Common myeloid progenitor, CD34-positive (primary cell): Measurements from ENCODE around the gene CALY.
A peak's percentile ranks its signal among the peaks of the same experiment; 100 is the strongest.

Experiments
- CTCF ChIA-PET: fragments of 350-600 bp; sonication (Branson Sonifier 250); formaldehyde crosslinking; loops from one replicate; lab custom pipeline; 2021; ENCODE audit warnings: antibody characterized with exemption; lab: Charles Lee
- POLR2A ChIA-PET: fragments of 350-600 bp; sonication (Branson Sonifier 250); formaldehyde crosslinking; loops from one replicate; lab custom pipeline; 2021; ENCODE audit warnings: antibody characterized with exemption; lab: Charles Lee
- DNase-seq, 3 donors: peaks; one replicate each; pipeline versions ENCODE4 v3.0.0 to v3.0.0-alpha.2; 2013
- H3K27ac ChIP-seq, 2 experiments: 1 replicate in 1 of 2; 2 replicates in 1 of 2; pipeline ENCODE4 v1.7.0; 2013; ENCODE audit warnings: inconsistent platforms in 2 of 2, low read length in 2 of 2, mild to moderate bottlenecking in 2 of 2, low read depth in 1 of 2, moderate library complexity in 1 of 2; ENCODE audit not compliant: severe bottlenecking in 2 of 2, insufficient read depth in 1 of 2, poor library complexity in 1 of 2
- H3K27me3 ChIP-seq, 5 experiments: replicated peaks in 2 of 5; 1 replicate in 3 of 5; 2 replicates in 2 of 5; pipeline versions ENCODE4 v1.6.1 to v1.7.0; 2013; ENCODE audit warnings: low read length in 4 of 5, mild to moderate bottlenecking in 2 of 5, moderate library complexity in 2 of 5, inconsistent platforms in 1 of 5; ENCODE audit not compliant: insufficient read depth in 5 of 5, control insufficient read depth in 4 of 5
- H3K36me3 ChIP-seq, 4 experiments: 1 replicate in 2 of 4; 2 replicates in 2 of 4; pipeline versions ENCODE4 v1.6.1 to v1.7.0; 2013; ENCODE audit warnings: low read length in 3 of 4, control low read depth in 1 of 4, mild to moderate bottlenecking in 1 of 4; ENCODE audit not compliant: control insufficient read depth in 4 of 4, insufficient read depth in 4 of 4
- H3K4me1 ChIP-seq, 4 experiments: 1 replicate in 3 of 4; 2 replicates in 1 of 4; pipeline versions ENCODE4 v1.6.1 to v1.7.1; 2013; ENCODE audit warnings: low read length in 3 of 4, mild to moderate bottlenecking in 3 of 4, control low read depth in 1 of 4, inconsistent platforms in 1 of 4, moderate library complexity in 1 of 4; ENCODE audit not compliant: control insufficient read depth in 4 of 4, insufficient read depth in 4 of 4; ENCODE audit errors: control extremely low read depth in 1 of 4
- H3K4me3 ChIP-seq, 7 experiments: 1 replicate in 4 of 7; 2 replicates in 3 of 7; pipeline versions ENCODE4 v1.5.1 to v1.7.0; 2013; ENCODE audit warnings: mild to moderate bottlenecking in 7 of 7, low read length in 6 of 7, moderate library complexity in 6 of 7, inconsistent platforms in 2 of 7, low read depth in 2 of 7, control low read depth in 1 of 7; ENCODE audit not compliant: insufficient read depth in 4 of 7, control insufficient read depth in 1 of 7; ENCODE audit errors: extremely low read depth in 1 of 7
- H3K9me3 ChIP-seq, 5 experiments: 1 replicate in 4 of 5; 2 replicates in 1 of 5; pipeline versions ENCODE4 v1.6.1 to v1.7.1; 2013; ENCODE audit warnings: low read length in 4 of 5, mild to moderate bottlenecking in 2 of 5, inconsistent platforms in 1 of 5, low read depth in 1 of 5, moderate library complexity in 1 of 5; ENCODE audit not compliant: control insufficient read depth in 4 of 5, insufficient read depth in 2 of 5; ENCODE audit errors: control extremely low read depth in 1 of 5
- WGBS: methylation state at CpG from one replicate; pipeline ENCODE4 v1.1.5; 2013; ENCODE audit not compliant: insufficient coverage; 5-methylcytosine and 5-hydroxymethylcytosine counted together

Gene CALY

GRCh38 chr10:133277277-133277992 is 59.3 kb downstream of the CALY start:
- WGBS, result 83% methylated on average over 20 of the region's 25 CpGs
- H3K27me3 ChIP-seq, result no peaks in the 10 kb centered on the region
- H3K4me1 ChIP-seq, result peaks cover 11 to 76% (median 71%) of the 10 kb centered on the region in 4 experiments
- CTCF ChIA-PET, result interaction anchor here (0.8 to 7.1 kb wide), 8 partner anchors 10 to 30 kb away, joined by 3 to 112 read pairs (median 4); no protein-coding TSS in a partner anchor
- no peak for DNase-seq
- peak overlapping the region; percentile 85 to 93 for H3K27ac ChIP-seq
- POLR2A ChIA-PET, result interaction anchor here (1.1 to 5.8 kb wide), 8 partner anchors 10 to 37 kb away, joined by 4 to 63 read pairs (median 14); partner anchors contain the start of genes TUBGCP2 and ZNF511
- peaks cover 0 to 28% (median 19%) of the 10 kb centered on the region in 4 experiments for H3K36me3 ChIP-seq
- H3K9me3 ChIP-seq, result no peaks in the 10 kb centered on the region
- H3K4me3 ChIP-seq, result peak overlapping the region in 3 of 7 experiments; percentile 40 to 91 (median 56)

- POLR2A ChIA-PET, result interaction anchor here (0.7 to 5.8 kb wide), 5 partner anchors 13 to 39 kb away, joined by 3 to 63 read pairs (median 11); partner anchors contain the start of genes TUBGCP2, VENTX and ZNF511
- H3K9me3 ChIP-seq, result no peaks in the 10 kb centered on the region
- 4% methylated on average over 35 of the region's 63 CpGs for WGBS
- H3K4me1 ChIP-seq, result peaks cover 11 to 76% (median 71%) of the 10 kb centered on the region in 4 experiments
- peak in 2 of 3 donors; percentile 46 to 59 for DNase-seq
- H3K36me3 ChIP-seq, result peaks cover 0 to 27% (median 13%) of the 10 kb centered on the region in 4 experiments
- no peaks in the 10 kb centered on the region for H3K27me3 ChIP-seq
- peak within 1 kb of the TSS; percentile 85 to 93 for H3K27ac ChIP-seq
- peak within 1 kb of the TSS; percentile 57 to 91 (median 72) for H3K4me3 ChIP-seq
- CTCF ChIA-PET, result interaction anchor here (1.0 to 7.1 kb wide), 5 partner anchors 11 to 33 kb away, joined by 3 to 112 read pairs (median 12); no protein-coding TSS in a partner anchor
Observed at GRCh38 chr10:133276435-133277201, 60.1 kb downstream of the CALY start, which contains the start of gene ADAM8. Gene ADAM8, minus strand, starts transcription at chr10:133276868. Its CDS starts 51 bp downstream, at chr10:133276817.

- CTCF ChIA-PET, result interaction anchor here (1.0 to 7.1 kb wide), 6 partner anchors 10 to 133 kb away, joined by 3 to 112 read pairs (median 10); no protein-coding TSS in a partner anchor
- no peak for DNase-seq
- POLR2A ChIA-PET, result interaction anchor here (0.7 to 5.8 kb wide), 6 partner anchors 12 to 38 kb away, joined by 3 to 63 read pairs (median 8); partner anchors contain the start of genes TUBGCP2, VENTX and ZNF511
- Histone ChIP-seq H3K4me3 (peak overlapping the region; percentile 57 to 91 (median 72)), H3K9me3 (no peaks in the 10 kb centered on the region), H3K4me1 (peaks cover 11 to 73% (median 69%) of the 10 kb centered on the region in 4 experiments), H3K36me3 (peaks cover 0 to 28% (median 12%) of the 10 kb centered on the region in 4 experiments), H3K27me3 (no peaks in the 10 kb centered on the region), H3K27ac (peak overlapping the region in 1 of 2 experiments; percentile 86)
- WGBS, result 3% methylated on average over 3 of the region's 6 CpGs
Observed at GRCh38 chr10:133276100-133276434, 60.6 kb downstream of the CALY start.

GRCh38 chr10:133275684-133276092 is 61.0 kb downstream of the CALY start:
- H3K4me1 ChIP-seq, result peaks cover 11 to 69% (median 66%) of the 10 kb centered on the region in 4 experiments
- POLR2A ChIA-PET, result interaction anchor here (0.7 to 5.8 kb wide), 7 partner anchors 12 to 38 kb away, joined by 3 to 63 read pairs (median 4); partner anchors contain the start of genes TUBGCP2, VENTX and ZNF511
- H3K4me3 ChIP-seq, result peak overlapping the region; percentile 57 to 91 (median 72)
- peak in 2 of 3 donors; percentile 56 to 60 for DNase-seq
- WGBS, result 0% methylated on average over 12 of the region's 12 CpGs
- no peaks in the 10 kb centered on the region for H3K27me3 ChIP-seq
- peak overlapping the region; percentile 80 to 86 for H3K27ac ChIP-seq
- H3K9me3 ChIP-seq, result no peaks in the 10 kb centered on the region
- H3K36me3 ChIP-seq, result peaks cover 0 to 32% (median 16%) of the 10 kb centered on the region in 4 experiments
- CTCF ChIA-PET, result interaction anchor here (0.8 to 7.1 kb wide), 9 partner anchors 10 to 132 kb away, joined by 3 to 112 read pairs (median 9); no protein-coding TSS in a partner anchor

- WGBS, result 2% methylated on average over 21 of the region's 26 CpGs
- CTCF ChIA-PET, result interaction anchor here (0.8 to 7.1 kb wide), 10 partner anchors 9 to 132 kb away, joined by 3 to 112 read pairs (median 8); no protein-coding TSS in a partner anchor
- Histone ChIP-seq H3K27ac (peak overlapping the region; percentile 80 to 86), H3K4me1 (peaks cover 9 to 63% (median 59%) of the 10 kb centered on the region in 4 experiments), H3K27me3 (no peaks in the 10 kb centered on the region), H3K9me3 (no peaks in the 10 kb centered on the region), H3K4me3 (peak overlapping the region; percentile 57 to 91 (median 72)), H3K36me3 (peaks cover 0 to 38% (median 18%) of the 10 kb centered on the region in 4 experiments)
- DNase-seq, result peak; percentile 87 to 97 (median 96)
- POLR2A ChIA-PET, result interaction anchor here (0.7 to 5.8 kb wide), 7 partner anchors 11 to 103 kb away, joined by 3 to 63 read pairs (median 3); partner anchors contain the start of genes TUBGCP2 and ZNF511
Observed at GRCh38 chr10:133274751-133275683, 61.7 kb downstream of the CALY start.
